Sigmoid colon (tissue), 4 donors: ENCODE results near the gene CNTNAP4.

ENCODE experiments used
- POLR2A ChIP-seq, 2 donors: fragments of 450-650 bp; IDR thresholded peaks; one replicate each; pipeline ENCODE4 v1.6.1; 2016; ENCODE audit warnings: antibody characterized with exemption in 2 of 2, mild to moderate bottlenecking in 2 of 2, moderate library complexity in 2 of 2
- POLR2AphosphoS5 ChIP-seq, 4 donors: sonication (generic); formaldehyde crosslinking; IDR thresholded peaks; one replicate each; pipeline ENCODE4 v1.6.1; 2017; ENCODE audit warnings: antibody characterized with exemption in 4 of 4

DNA sequence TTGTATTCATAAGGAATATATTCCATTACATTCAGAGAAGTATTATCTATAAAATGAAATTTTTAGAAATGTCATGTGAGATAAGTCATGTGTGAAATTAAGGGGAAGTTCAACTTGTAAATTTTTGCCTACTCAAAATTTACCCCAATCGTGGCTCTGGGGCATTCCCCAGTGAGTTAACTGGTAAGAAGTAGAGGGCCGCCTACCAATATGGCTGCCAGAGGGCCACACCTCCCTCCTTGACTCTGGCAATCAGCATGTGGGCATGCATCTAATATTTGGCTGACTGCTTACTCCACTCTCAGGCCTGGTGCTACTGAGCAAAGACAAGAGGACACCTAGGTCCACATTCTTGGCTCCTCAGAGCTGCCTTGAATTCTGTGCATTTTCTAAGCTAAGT, 39.7 kb upstream of the CNTNAP4 start:
- no peak for TF ChIP-seq POLR2A (IDR thresholded peaks at IDR 0.05)
- no peak for TF ChIP-seq POLR2AphosphoS5 (IDR thresholded peaks at IDR 0.05)
